ENCODE data around the gene RPS3. TPM values are rescaled to one million over a fixed set of nuclear protein-coding genes. Genes with fewer than 3 reads are reported as not detected.
A peak's percentile ranks its signal among the peaks of the same experiment; 100 is the strongest.

The RPS3 gene
- total and polyA plus RNA-seq, 9 of the 15 experiments (the other 6 are each of a cell fraction or from before 2014, with no cell fraction given), result 2,700 to 5,771 (median 3,679) TPM

GRCh38 chr11:75351791-75352587, 47.3 kb upstream of the RPS3 start (continued):
- TF ChIP-seq POLR2AphosphoS2 (IDR thresholded peaks at IDR 0.05; ENCODE audit: low read length), result no peak
- TF ChIP-seq NFXL1 (CRISPR knock-in tag; IDR thresholded peaks at IDR 0.05), result no peak
- TF ChIP-seq SMARCA5 (IDR thresholded peaks at IDR 0.05), result peak; percentile 89
- TF ChIP-seq ZNF347 (CRISPR knock-in tag; IDR thresholded peaks at IDR 0.05; ENCODE audit: low read depth), result no peak
- no peak for TF ChIP-seq ATF6 (CRISPR knock-in tag; IDR thresholded peaks at IDR 0.05)
- no peak for TF ChIP-seq ILF3 (IDR thresholded peaks at IDR 0.05; ENCODE audit: borderline replicate concordance)
- no peak for TF ChIP-seq THRA (IDR thresholded peaks at IDR 0.05)
- TF ChIP-seq RBM25 (IDR thresholded peaks at IDR 0.05; ENCODE audit: low read depth, low read length, severe bottlenecking), result no peak
- TF ChIP-seq SFPQ (IDR thresholded peaks at IDR 0.05; ENCODE audit: low read depth, low read length), result no peak
- TF ChIP-seq EP300 (IDR thresholded peaks at IDR 0.05; ENCODE audit: low read length), result peak; percentile 36; the same call in 1 of the 2 replicates
- no peak for TF ChIP-seq ZNF239 (CRISPR knock-in tag; IDR thresholded peaks at IDR 0.05)
- TF ChIP-seq CREB3L1 (IDR thresholded peaks at IDR 0.05; ENCODE audit: borderline replicate concordance, low read depth), result no peak
- TF ChIP-seq RBM22 (IDR thresholded peaks at IDR 0.05; ENCODE audit: low read depth, low read length, poor library complexity, severe bottlenecking), result peak; percentile 48
- no peak for TF ChIP-seq HES1 (IDR thresholded peaks at IDR 0.05; ENCODE audit: low read depth)
- peak in 1 of 2 experiments; percentile 21; a peak in 1 of 4 replicates for TF ChIP-seq FOXK2 (conservative IDR thresholded peaks at IDR 0.05 in 1 of 2, IDR thresholded peaks at IDR 0.05 in 1 of 2; ENCODE audit: low read depth in 2 of 2)
- no peak for TF ChIP-seq ZNF354B (CRISPR knock-in tag; IDR thresholded peaks at IDR 0.05)
- peak; percentile 54; the same call in 1 of the 2 replicates for TF ChIP-seq ZNF511 (CRISPR knock-in tag; IDR thresholded peaks at IDR 0.05)

All from K562 (cell line).